ENCODE data around the gene BTBD8.

- TF ChIP-seq EZH2 (IDR thresholded peaks at IDR 0.05; ENCODE audit: borderline replicate concordance, low read length) = no peak
- TF ChIP-seq, protein P1, sequence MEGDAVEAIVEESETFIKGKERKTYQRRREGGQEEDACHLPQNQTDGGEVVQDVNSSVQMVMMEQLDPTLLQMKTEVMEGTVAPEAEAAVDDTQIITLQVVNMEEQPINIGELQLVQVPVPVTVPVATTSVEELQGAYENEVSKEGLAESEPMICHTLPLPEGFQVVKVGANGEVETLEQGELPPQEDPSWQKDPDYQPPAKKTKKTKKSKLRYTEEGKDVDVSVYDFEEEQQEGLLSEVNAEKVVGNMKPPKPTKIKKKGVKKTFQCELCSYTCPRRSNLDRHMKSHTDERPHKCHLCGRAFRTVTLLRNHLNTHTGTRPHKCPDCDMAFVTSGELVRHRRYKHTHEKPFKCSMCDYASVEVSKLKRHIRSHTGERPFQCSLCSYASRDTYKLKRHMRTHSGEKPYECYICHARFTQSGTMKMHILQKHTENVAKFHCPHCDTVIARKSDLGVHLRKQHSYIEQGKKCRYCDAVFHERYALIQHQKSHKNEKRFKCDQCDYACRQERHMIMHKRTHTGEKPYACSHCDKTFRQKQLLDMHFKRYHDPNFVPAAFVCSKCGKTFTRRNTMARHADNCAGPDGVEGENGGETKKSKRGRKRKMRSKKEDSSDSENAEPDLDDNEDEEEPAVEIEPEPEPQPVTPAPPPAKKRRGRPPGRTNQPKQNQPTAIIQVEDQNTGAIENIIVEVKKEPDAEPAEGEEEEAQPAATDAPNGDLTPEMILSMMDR (conservative IDR thresholded peaks at IDR 0.05 in 1 of 2, IDR thresholded peaks at IDR 0.05 in 1 of 2; ENCODE audit: extremely low read depth in 1 of 2, insufficient read depth in 1 of 2, low read depth in 1 of 2, low read length in 2 of 2) = no peak
Measured at GRCh38 chr1:92066321-92066720, 13.8 kb upstream of the BTBD8 start.
